SH-SY5Y (cell line): ENCODE data around the gene SERPIND1.

Experiments used
- GATA2 ChIP-seq: IDR thresholded peaks from 2 replicates; pipeline ENCODE4 v1.6.1; 2011; ENCODE audit warnings: mild to moderate bottlenecking, low read depth, low read length
- GATA3 ChIP-seq: IDR thresholded peaks from 2 replicates; pipeline ENCODE4 v1.6.1; 2011; ENCODE audit warnings: low read depth, mild to moderate bottlenecking, low read length, moderate library complexity

GRCh38 chr22:20811971-20812660 lies 38.2 kb downstream of the SERPIND1 start:
- TF ChIP-seq GATA2 = no peak
- TF ChIP-seq GATA3 = no peak
